GM08714 (cell line): ENCODE measurements around the gene SLC12A8.

Source experiments
- H3K4me3 ChIP-seq: fragments of 200-500 bp; sonication (Bioruptor generic); 2 replicates; pipeline ENCODE4 v1.5.1; 2014; ENCODE audit warnings: mild to moderate bottlenecking, low read length, inconsistent platforms
- ZNF274 ChIP-seq: IDR thresholded peaks from 2 replicates; pipeline ENCODE4 v1.6.1; 2012; ENCODE audit warnings: mild to moderate bottlenecking, low read depth, low read length

Gene SLC12A8

GRCh38 chr3:125148016-125148812, 64.3 kb downstream of the SLC12A8 start:
- no peak for TF ChIP-seq ZNF274
- no peak overlapping the region for H3K4me3 ChIP-seq

GRCh38 chr3:125147491-125147820, 65.1 kb downstream of the SLC12A8 start:
- TF ChIP-seq ZNF274 = no peak

DNA sequence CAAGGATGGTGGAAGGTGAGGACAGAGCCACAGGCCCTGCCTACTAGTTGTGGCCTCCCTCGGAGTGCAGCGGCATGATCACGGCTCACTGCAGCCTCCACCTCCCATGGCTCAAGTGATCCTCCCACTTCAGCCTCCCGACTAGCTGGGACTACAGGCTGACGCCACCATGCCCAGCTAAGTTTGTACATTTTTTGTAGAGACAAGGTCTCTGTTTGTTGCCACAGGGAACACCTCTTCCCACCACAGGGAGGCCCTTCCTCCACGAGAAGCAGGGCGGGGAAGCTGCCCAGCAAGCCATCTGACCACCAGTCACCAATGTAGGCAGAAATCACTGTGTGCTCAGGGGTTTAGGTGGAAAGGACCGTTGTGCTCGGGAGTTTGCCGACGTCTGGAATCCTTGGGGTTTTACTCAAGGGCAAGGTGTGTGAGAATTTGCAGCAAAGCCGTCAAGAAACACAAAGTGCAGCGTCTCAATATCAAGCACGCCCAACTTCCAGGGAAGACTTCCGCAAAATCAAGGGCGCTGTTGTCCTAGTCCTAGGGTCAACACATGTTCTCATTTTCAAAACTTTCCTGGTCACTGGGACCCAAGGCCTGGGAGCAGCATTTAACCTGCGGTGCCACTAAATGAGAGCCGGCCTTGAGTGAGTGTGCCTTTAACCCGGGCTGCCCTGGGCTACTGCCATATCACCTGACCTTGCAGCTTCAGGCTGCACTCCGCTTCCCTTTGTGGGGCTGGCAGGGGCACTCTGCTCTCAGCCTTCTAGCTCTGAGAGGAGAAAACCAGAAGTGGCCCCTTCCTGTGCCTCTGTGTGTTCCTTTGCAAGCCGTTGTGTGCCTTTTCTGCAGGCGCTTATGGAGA, 65.7 kb downstream of the SLC12A8 start:
- TF ChIP-seq ZNF274 = no peak
- no peak overlapping the region for H3K4me3 ChIP-seq

More at GRCh38 chr3:125147491-125147820, 65.1 kb downstream of the SLC12A8 start:
- H3K4me3 ChIP-seq = no peak overlapping the region

GRCh38 chr3:125145751-125146475, 66.6 kb downstream of the SLC12A8 start:
- TF ChIP-seq ZNF274 = no peak
- H3K4me3 ChIP-seq = no peak overlapping the region

DNA sequence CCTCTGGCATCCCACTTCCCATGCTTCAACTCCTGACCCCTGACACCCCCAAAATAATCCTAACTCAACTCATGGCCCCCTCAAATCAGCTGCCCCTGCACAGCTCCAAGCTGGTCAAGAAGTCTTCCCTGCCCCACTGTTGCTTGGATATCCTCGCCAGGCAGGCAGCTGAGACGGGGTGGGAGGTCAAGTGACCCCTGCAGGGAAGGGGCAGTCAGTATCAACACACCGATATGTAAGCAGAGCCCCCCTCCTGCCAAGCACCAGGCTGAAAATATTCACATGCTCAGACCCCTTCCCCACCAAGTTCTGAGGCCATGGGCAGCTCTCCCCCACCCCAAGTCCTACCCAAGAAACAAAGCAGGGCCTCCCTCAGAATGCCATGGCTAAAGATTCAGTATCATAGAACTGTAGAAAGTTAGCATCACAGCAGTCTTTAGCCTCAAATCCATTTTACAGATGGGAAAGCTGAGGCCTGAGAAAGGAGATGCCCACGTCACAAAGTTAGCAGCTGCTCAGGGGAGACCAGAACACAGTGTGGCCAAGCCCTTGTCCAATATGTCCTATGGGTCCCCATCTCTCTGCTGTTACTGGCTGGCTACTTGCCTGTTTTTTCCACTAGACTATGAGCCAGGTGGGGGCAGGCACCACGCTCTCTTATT, 67.8 kb downstream of the SLC12A8 start:
- TF ChIP-seq ZNF274 = no peak
- no peak overlapping the region for H3K4me3 ChIP-seq

- H3K4me3 ChIP-seq = no peak overlapping the region
- TF ChIP-seq ZNF274 = no peak
Observed at GRCh38 chr3:125143982-125144652, 68.4 kb downstream of the SLC12A8 start.

- TF ChIP-seq ZNF274 = no peak
- H3K4me3 ChIP-seq = no peak overlapping the region
Observed at GRCh38 chr3:125143538-125143937, 69.0 kb downstream of the SLC12A8 start.

DNA sequence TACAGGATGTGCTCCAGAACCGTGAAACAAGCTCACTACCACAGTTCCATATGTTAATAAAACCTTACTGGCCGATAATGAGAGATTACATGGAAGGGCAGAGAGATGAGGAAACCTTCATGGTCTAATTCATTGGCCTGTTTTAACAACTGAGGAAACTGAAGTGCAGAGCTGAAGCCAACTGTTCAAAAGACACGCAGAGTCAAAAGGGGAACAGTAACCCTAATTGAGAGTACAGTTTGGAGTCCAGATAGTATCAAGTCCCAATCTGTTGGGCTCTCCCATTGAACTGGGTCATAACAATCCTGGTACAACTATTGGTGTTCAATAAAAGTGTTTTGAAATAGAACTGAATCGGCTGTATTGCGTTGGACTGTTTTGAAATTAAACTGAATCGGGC, 69.6 kb downstream of the SLC12A8 start:
- H3K4me3 ChIP-seq = no peak overlapping the region
- TF ChIP-seq ZNF274 = no peak

GRCh38 chr3:125142420-125142778, 70.1 kb downstream of the SLC12A8 start:
- H3K4me3 ChIP-seq = no peak overlapping the region; the same call in 1 of the 2 replicates
- TF ChIP-seq ZNF274 = no peak

GRCh38 chr3:125141596-125142419, 70.7 kb downstream of the SLC12A8 start:
- TF ChIP-seq ZNF274 = no peak
- peak overlapping the region; percentile 2; the same call in 1 of the 2 replicates for H3K4me3 ChIP-seq

DNA sequence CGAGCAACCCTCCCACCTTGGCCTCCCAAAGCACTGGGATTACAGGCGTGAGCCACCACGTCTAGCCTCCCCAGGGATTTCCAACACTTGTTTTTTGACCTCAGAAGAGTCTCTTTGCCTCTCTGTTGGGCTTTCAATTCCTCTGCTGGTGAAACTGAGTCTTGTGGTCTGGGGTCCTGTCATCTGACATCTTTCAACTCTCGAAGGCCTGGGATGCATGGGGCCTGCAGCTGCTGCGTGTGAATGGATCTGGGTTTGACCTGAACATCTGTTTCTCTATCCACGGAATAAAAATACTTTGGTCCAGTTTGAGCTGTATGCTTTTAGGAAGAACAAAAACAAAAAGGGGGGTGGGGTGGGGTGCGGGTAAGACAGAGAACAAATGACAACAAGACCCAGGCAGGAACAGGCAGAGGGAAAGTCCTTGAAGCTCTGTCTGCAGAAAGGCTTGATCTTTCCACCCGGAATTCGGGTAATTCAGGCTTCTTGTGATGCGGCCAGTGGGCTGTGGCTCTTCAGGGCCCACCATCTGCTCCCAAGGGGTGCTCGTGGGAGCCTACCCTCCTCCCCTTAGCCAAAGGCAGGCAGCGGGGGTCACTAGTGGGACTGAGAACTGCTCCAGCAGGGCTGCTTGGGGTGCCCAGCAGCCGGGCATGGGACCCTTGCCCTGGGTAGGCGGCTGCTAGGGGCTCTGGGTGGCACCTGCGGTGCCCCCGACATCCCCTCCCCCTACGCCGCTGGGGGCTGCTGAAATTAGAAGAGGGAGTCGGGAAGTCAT, 71.5 kb downstream of the SLC12A8 start:
- H3K4me3 ChIP-seq = no peak overlapping the region; the same call in 1 of the 2 replicates
- no peak for TF ChIP-seq ZNF274

DNA sequence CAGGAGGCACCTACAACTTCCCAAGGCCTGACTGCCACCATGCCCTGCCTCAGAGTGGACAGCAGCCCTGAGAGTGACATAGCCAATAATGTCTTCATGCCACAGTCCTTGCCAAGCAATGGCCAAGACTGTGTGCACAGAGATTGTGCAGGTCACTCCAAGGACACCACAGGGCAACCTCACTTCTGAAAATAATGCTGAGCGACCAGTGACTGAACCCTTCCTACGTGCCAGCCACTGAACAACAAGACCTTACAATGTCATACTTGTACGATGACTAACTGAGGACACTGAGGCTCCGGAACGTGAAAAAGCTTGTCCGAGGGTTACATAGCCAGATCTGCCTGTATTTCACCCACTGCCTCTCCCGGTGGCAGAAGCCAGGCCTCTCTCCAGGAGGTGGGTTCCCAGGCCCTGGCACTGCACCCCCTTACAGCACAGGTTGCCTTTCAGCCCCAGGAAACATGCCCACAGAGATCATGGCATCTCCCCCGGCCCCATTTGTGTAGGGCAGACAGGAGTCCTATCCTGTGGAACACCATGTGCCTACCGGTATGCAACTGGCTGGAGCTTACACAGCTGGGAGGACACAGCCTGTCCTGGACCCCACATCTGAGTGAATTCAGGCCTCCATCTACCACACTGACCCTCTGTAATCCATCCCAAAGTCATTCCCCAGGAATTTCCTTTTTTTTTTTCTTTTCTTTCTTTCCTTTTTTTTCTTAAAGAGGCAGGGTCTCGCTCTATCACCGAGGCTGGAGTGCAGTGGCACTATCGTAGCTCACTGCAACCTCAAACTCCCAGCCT, 72.3 kb downstream of the SLC12A8 start:
- no peak overlapping the region for H3K4me3 ChIP-seq
- no peak for TF ChIP-seq ZNF274
